Measurements from ENCODE around the gene FCER1A.

Gene FCER1A

DNA sequence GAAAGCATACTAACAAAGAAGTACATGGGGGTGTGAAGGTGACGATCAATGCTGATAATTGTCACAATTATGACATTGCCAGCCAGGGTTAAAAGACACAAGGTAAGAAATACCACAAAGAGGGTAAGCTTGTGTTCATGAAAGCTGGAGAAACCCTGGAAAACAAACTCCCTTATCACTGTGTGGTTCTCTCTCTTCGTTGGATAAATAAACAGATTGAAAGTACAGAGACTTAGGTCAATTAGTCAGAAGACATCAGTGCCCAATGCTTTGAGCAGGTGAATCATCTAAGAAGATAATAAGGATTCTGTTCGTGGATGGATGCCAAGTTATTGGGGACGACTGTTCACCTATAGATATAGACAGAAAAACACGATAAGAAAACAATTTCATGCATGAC lies 22.4 kb upstream of the FCER1A start:
- TF ChIP-seq, protein P1, sequence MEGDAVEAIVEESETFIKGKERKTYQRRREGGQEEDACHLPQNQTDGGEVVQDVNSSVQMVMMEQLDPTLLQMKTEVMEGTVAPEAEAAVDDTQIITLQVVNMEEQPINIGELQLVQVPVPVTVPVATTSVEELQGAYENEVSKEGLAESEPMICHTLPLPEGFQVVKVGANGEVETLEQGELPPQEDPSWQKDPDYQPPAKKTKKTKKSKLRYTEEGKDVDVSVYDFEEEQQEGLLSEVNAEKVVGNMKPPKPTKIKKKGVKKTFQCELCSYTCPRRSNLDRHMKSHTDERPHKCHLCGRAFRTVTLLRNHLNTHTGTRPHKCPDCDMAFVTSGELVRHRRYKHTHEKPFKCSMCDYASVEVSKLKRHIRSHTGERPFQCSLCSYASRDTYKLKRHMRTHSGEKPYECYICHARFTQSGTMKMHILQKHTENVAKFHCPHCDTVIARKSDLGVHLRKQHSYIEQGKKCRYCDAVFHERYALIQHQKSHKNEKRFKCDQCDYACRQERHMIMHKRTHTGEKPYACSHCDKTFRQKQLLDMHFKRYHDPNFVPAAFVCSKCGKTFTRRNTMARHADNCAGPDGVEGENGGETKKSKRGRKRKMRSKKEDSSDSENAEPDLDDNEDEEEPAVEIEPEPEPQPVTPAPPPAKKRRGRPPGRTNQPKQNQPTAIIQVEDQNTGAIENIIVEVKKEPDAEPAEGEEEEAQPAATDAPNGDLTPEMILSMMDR (IDR thresholded peaks at IDR 0.05; ENCODE audit: borderline replicate concordance, control extremely low read depth, extremely low read depth, insufficient read depth, missing control alignments), result no peak
- in situ Hi-C loops (cut with MboI; ENCODE audit: low sequenced_read_pairs, unreplicated experiment), result no loop called here
- DNase-seq (ENCODE audit: low spot score), result no peak

DNA sequence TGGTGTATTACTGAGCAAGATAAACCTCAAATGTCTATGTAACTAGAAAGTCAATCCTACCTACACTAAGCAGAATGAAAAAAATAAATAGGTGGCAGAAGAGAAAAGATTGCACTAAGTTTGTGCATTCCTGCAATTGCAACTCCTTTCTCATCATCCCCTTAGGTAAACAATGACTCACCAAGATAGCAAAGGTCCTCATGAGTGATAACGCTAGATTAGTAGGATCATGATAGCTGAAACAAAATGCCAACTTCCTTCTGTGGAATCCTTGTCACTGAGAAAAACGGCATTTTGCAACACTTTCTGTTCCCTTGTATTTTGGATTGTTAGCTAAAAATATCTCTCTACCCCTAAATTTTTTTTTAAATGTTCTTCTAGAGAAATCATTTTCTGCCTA lies 20.0 kb upstream of the FCER1A start:
- in situ Hi-C loops (cut with MboI; ENCODE audit: low sequenced_read_pairs, unreplicated experiment), result no loop called here
- TF ChIP-seq, protein P1 (IDR thresholded peaks at IDR 0.05; ENCODE audit: borderline replicate concordance, control extremely low read depth, extremely low read depth, insufficient read depth, missing control alignments), result no peak
- no peak for DNase-seq (ENCODE audit: low spot score)

DNA sequence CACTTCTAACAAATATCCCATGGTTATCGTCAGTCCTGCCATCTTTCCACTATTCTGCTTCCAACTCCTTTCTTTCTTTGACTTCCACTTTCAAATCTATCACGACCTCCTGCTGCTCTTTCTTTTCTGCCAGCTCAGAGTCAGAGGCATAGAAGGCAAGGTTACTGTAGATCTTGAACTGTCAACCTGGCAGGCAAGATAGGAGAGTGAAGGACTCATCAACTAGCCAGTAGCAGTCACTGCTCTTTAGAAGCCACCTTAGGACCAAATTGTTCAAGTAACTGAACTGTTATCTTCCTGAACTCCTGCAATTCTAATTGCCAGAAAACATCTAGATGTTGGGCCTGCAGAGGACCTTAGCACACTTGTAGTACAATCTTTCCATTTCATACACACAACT lies 13.1 kb upstream of the FCER1A start:
- TF ChIP-seq, protein P1 (IDR thresholded peaks at IDR 0.05; ENCODE audit: borderline replicate concordance, control extremely low read depth, extremely low read depth, insufficient read depth, missing control alignments), result no peak
- in situ Hi-C loops (cut with MboI; ENCODE audit: low sequenced_read_pairs, unreplicated experiment), result no loop called here

DNA sequence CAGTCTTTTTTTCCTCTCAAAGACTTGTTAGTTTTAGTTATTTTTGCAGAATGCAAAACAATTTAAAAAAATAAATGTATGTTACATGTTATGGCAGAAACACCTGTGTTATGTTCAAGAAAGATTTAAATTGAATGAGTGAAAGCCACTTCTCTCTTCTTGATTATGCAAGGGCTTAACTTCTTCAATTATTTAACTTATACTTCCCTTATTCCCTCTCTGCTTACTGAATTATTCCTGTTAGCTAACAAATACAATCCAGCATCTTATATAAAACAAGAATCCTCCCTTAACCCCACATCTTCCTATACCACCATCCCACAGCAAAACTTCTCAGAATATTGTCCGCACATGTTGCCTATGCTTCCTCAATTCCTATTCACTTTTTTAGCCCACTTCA lies 10.7 kb upstream of the FCER1A start:
- DNase-seq (ENCODE audit: low spot score), result no peak
- TF ChIP-seq, protein P1 (IDR thresholded peaks at IDR 0.05; ENCODE audit: borderline replicate concordance, control extremely low read depth, extremely low read depth, insufficient read depth, missing control alignments), result no peak
- in situ Hi-C loops (cut with MboI; ENCODE audit: low sequenced_read_pairs, unreplicated experiment), result no loop called here

More for the DNA sequence above, 13.1 kb upstream of the FCER1A start:
- DNase-seq (ENCODE audit: low spot score), result no peak

DNA sequence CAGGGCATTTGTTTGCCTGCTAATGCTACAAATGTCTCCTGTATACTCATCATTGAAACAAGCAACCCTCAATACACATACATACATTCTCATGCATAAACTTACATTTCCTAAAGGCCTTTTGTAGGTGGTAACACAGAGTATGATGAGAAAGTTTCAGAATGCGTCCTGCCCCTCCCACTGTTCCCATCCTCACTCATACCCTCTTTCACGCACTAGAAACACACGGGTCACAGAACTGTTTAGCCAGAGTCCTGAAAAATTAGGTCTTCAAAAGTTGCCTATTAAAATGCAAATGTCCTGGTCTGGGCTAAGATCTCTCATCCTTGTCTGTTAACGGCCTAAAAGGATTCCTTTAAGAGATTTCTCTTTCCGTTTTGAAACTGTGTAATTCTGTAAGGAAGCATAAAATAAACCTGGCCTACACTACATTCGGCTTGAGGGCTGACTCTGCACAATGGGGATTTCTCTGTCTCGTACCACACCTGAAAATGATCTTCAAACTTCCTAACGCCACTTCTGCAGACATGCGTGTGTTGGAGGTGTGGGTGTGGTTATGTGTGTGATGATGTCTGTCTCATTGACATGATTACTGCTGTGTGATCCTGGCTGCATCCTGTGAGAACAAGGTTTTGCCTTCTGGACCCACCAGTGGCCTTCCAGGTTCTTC lies 5.3 kb upstream of the FCER1A start:
- TF ChIP-seq, protein P1 (IDR thresholded peaks at IDR 0.05; ENCODE audit: borderline replicate concordance, control extremely low read depth, extremely low read depth, insufficient read depth, missing control alignments), result no peak
- in situ Hi-C loops (cut with MboI; ENCODE audit: low sequenced_read_pairs, unreplicated experiment), result no loop called here
- peak; percentile 3 for DNase-seq (ENCODE audit: low spot score)

DNA sequence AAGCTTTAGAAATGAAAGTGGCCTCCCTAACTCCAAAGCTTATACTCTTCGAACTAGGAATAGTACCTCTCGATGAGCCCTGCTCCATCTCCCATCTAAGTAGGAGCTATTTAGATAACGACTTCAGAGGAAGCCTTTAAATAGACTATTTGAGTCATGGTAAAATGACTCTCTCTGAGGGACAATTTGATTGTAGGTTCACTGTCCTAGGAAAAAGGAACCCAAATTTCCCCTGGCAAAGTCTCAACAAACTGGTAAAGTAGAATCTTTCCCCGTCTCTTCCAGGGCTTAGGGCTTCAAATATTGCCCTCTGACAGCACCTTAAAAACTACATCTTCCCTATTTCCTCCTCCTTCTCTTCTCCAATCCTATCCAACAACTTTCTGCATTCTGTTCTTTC lies 2.0 kb upstream of the FCER1A start:
- in situ Hi-C loops (cut with MboI; ENCODE audit: low sequenced_read_pairs, unreplicated experiment), result no loop called here
- no peak for DNase-seq (ENCODE audit: low spot score)
- TF ChIP-seq, protein P1 (IDR thresholded peaks at IDR 0.05; ENCODE audit: borderline replicate concordance, control extremely low read depth, extremely low read depth, insufficient read depth, missing control alignments), result no peak

Data from GM13976 (cell line).